GM23338 (cell line): ENCODE data around the gene NIPAL3. TPM values are rescaled to one million over a fixed set of nuclear protein-coding genes. Genes with fewer than 3 reads are reported as not detected.

ENCODE experiments used
- ATAC-seq: fragments of 200-7000 bp; cut with Tn5 transposase; 3 replicates; pipeline ENCODE4 v1.9.1; 2020
- DNase-seq: peaks from one replicate; pipeline ENCODE4 v3.0.0-alpha.2; 2015; ENCODE audit warnings: low spot score
- H2AFZ ChIP-seq: fragments of 200-600 bp; sonication (generic); 2 replicates; pipeline ENCODE4 v1.8.0; 2016; ENCODE audit warnings: antibody characterized with exemption, mild to moderate bottlenecking, moderate library complexity
- H3F3A ChIP-seq: fragments of 200-600 bp; sonication (generic); replicated peaks from 2 replicates; pipeline ENCODE4 v1.8.0; 2017; ENCODE audit warnings: antibody characterized with exemption, mixed run types, low read depth
- H3K27ac ChIP-seq: fragments of 200-600 bp; sonication (generic); 2 replicates; pipeline ENCODE4 v1.6.1; 2016; ENCODE audit warnings: low read depth
- H3K27me3 ChIP-seq: fragments of 200-600 bp; sonication (generic); 2 replicates; pipeline ENCODE4 v1.8.0; 2016; ENCODE audit warnings: mild to moderate bottlenecking, mixed run types, moderate library complexity; ENCODE audit not compliant: insufficient read depth
- H3K36me3 ChIP-seq: fragments of 200-600 bp; sonication (generic); 2 replicates; pipeline ENCODE4 v1.8.0; 2016; ENCODE audit warnings: mild to moderate bottlenecking; ENCODE audit not compliant: insufficient read depth
- H3K4me1 ChIP-seq: fragments of 200-600 bp; sonication (generic); 2 replicates; pipeline ENCODE4 v1.8.0; 2016; ENCODE audit warnings: mild to moderate bottlenecking, moderate library complexity; ENCODE audit not compliant: insufficient read depth
- H3K4me2 ChIP-seq: fragments of 200-600 bp; sonication (generic); 2 replicates; pipeline ENCODE4 v1.7.1; 2017; ENCODE audit warnings: mixed run types
- H3K4me3 ChIP-seq: fragments of 200-600 bp; sonication (generic); 2 replicates; pipeline ENCODE4 v1.6.1; 2016; ENCODE audit warnings: mixed run types
- H3K79me2 ChIP-seq: fragments of 200-600 bp; sonication (generic); replicated peaks from 2 replicates; pipeline ENCODE4 v1.8.0; 2017; ENCODE audit warnings: mild to moderate bottlenecking; ENCODE audit not compliant: insufficient read depth
- H3K9me2 ChIP-seq: fragments of 200-600 bp; sonication (generic); 2 replicates; pipeline ENCODE4 v1.8.0; 2017; ENCODE audit not compliant: insufficient read depth
- H4K20me1 ChIP-seq: fragments of 200-600 bp; sonication (generic); replicated peaks from 2 replicates; pipeline ENCODE4 v1.8.0; 2017; ENCODE audit warnings: mild to moderate bottlenecking; ENCODE audit not compliant: insufficient read depth
- H3K27ac Mint-ChIP-seq: 2 replicates; pipeline ENCODE4 v1.8.0; 2020; ENCODE audit warnings: inconsistent platforms, mild to moderate bottlenecking, moderate library complexity, mixed read lengths
- H3K27me3 Mint-ChIP-seq: 3 replicates; pipeline ENCODE4 v1.8.0; 2022; ENCODE audit warnings: low read depth, mild to moderate bottlenecking, moderate library complexity, mixed read lengths, inconsistent platforms; ENCODE audit not compliant: insufficient read depth, poor library complexity
- H3K36me3 Mint-ChIP-seq: 3 replicates; pipeline ENCODE4 v1.8.0; 2021; ENCODE audit warnings: low read depth, mild to moderate bottlenecking, inconsistent platforms, moderate library complexity, mixed read lengths
- H3K4me1 Mint-ChIP-seq: 3 replicates; pipeline ENCODE4 v1.8.0; 2020; ENCODE audit warnings: mild to moderate bottlenecking, inconsistent platforms, mixed read lengths
- H3K4me3 Mint-ChIP-seq: 3 replicates; pipeline ENCODE4 v1.8.0; 2021; ENCODE audit warnings: moderate library complexity, mild to moderate bottlenecking, inconsistent platforms, mixed read lengths
- H3K9me3 Mint-ChIP-seq: 3 replicates; pipeline ENCODE4 v1.8.0; 2020; ENCODE audit warnings: moderate library complexity, mild to moderate bottlenecking, inconsistent platforms, mixed read lengths
- CREB1 ChIP-seq: fragments of 250-450 bp; sonication (Bioruptor Pico); IDR thresholded peaks from 2 replicates; pipeline ENCODE4 v1.5.0; 2020; ENCODE audit warnings: low read depth, mild to moderate bottlenecking, moderate library complexity
- EZH2phosphoT487 ChIP-seq: fragments of 200-600 bp; sonication (generic); IDR thresholded peaks from one replicate; pipeline ENCODE4 v1.8.1; 2018; ENCODE audit warnings: antibody characterized with exemption; ENCODE audit not compliant: unreplicated experiment
- JUNB ChIP-seq: IDR thresholded peaks from one replicate; pipeline ENCODE4 v1.6.1; 2016; ENCODE audit warnings: antibody characterized with exemption; ENCODE audit not compliant: unreplicated experiment
- NANOG ChIP-seq: IDR thresholded peaks from 2 replicates; pipeline ENCODE4 v1.6.1; 2016; ENCODE audit warnings: antibody characterized with exemption, borderline replicate concordance
- POLR2AphosphoS5 ChIP-seq: IDR thresholded peaks from 2 replicates; pipeline ENCODE4 v1.6.1; 2016; ENCODE audit warnings: antibody characterized with exemption, low read depth
- STAT1 ChIP-seq: IDR thresholded peaks from one replicate; pipeline ENCODE4 v1.6.1; 2016; ENCODE audit warnings: antibody characterized with exemption; ENCODE audit not compliant: unreplicated experiment
- ZNF114 ChIP-seq: fragments of 250-450 bp; sonication (Bioruptor Pico); IDR thresholded peaks from 2 replicates; pipeline ENCODE4 v1.5.0; 2020; ENCODE audit warnings: mild to moderate bottlenecking, moderate library complexity
- ZNF331 ChIP-seq: fragments of 250-450 bp; sonication (Bioruptor Pico); IDR thresholded peaks from 2 replicates; pipeline ENCODE4 v1.5.0; 2020; ENCODE audit warnings: low read depth, mild to moderate bottlenecking, moderate library complexity
- polyA plus RNA-seq: library from polyadenylated mRNA; unstranded; fragments of >200 nt; fragmentation: Nextera tagmentation; extraction: Ambion mirVana; gene quantifications from 2 replicates; pipeline ENCODE4 v1.2.1, GENCODE V29; 2016
- total RNA-seq: library from RNA; depleted of rRNA; stranded (reverse); fragments of >200 nt; shearing (Covaris generic); gene quantifications from 2 replicates; pipeline ENCODE4 v1.2.3, GENCODE V29; 2014
- TF ChIP-seq, protein P1 (sequence below): IDR thresholded peaks from 2 replicates; pipeline ENCODE4 v1.6.1; 2016; ENCODE audit warnings: antibody characterized with exemption
- TF ChIP-seq, protein P2 (sequence below), 2 experiments: fragments of 200-600 bp in 1 of 2; sonication (generic) in 1 of 2; conservative IDR thresholded peaks; 2 replicates each; pipeline versions ENCODE4 v1.5.1 to v1.6.1; 2016 to 2017; ENCODE audit warnings: antibody characterized with exemption in 2 of 2, low read depth in 2 of 2, mild to moderate bottlenecking in 2 of 2, moderate library complexity in 1 of 2

NIPAL3 gene
- total and polyA plus RNA-seq, 2 experiments from 2014 or later = 5.5 to 9.6 TPM

DNA sequence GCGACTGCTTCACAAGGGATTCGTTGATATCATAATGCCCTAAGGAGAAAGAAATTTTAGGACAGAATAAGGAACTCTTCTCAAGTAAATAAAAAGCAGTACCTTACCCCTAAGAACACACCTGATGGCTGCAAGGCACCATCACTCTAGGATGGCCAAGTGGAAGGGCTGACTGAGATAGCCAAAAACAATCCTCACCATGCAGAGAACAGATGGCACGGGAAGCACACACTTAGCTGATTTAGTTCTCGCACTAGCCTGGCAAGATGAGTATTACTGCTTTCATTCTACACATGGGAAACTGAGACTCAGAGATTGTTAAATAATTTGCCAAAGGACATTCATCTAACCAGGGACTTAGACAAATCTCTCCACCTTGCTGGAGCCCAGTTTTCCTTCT, 45.8 kb upstream of the NIPAL3 start:
- no peaks in the 10 kb centered on the region for H3K27me3 ChIP-seq
- DNase-seq (no peak), ATAC-seq (no peak)
- Mint-ChIP-seq H3K4me3 (no peak overlapping the region), H3K9me3 (no peaks in the 10 kb centered on the region), H3K27me3 (peaks cover 7% of the 10 kb centered on the region), H3K4me1 (peaks cover 5% of the 10 kb centered on the region; the same call in 2 of the 3 replicates), H3K27ac (no peak overlapping the region), H3K36me3 (no peaks in the 10 kb centered on the region)
- no peaks in the 10 kb centered on the region for H3F3A ChIP-seq
- H2AFZ ChIP-seq = no peak overlapping the region
- H4K20me1 ChIP-seq = no peaks in the 10 kb centered on the region
- no peaks in the 10 kb centered on the region for H3K4me1 ChIP-seq
- no peak for TF ChIP-seq STAT1
- no peak for TF ChIP-seq NANOG
- no peak for TF ChIP-seq CREB1 (CRISPR knock-in tag)
- no peak for TF ChIP-seq ZNF331 (CRISPR knock-in tag)
- no peak for TF ChIP-seq ZNF114 (CRISPR knock-in tag)
- TF ChIP-seq, protein P1, sequence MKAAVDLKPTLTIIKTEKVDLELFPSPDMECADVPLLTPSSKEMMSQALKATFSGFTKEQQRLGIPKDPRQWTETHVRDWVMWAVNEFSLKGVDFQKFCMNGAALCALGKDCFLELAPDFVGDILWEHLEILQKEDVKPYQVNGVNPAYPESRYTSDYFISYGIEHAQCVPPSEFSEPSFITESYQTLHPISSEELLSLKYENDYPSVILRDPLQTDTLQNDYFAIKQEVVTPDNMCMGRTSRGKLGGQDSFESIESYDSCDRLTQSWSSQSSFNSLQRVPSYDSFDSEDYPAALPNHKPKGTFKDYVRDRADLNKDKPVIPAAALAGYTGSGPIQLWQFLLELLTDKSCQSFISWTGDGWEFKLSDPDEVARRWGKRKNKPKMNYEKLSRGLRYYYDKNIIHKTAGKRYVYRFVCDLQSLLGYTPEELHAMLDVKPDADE = no peak
- TF ChIP-seq JUNB = no peak
- TF ChIP-seq POLR2AphosphoS5 = no peak
- H3K9me2 ChIP-seq = no peaks in the 10 kb centered on the region
- no peak overlapping the region for H3K4me2 ChIP-seq
- H3K36me3 ChIP-seq = no peaks in the 10 kb centered on the region
- no peak overlapping the region for H3K27ac ChIP-seq
- H3K79me2 ChIP-seq = no peaks in the 10 kb centered on the region
- no peak overlapping the region for H3K4me3 ChIP-seq

DNA sequence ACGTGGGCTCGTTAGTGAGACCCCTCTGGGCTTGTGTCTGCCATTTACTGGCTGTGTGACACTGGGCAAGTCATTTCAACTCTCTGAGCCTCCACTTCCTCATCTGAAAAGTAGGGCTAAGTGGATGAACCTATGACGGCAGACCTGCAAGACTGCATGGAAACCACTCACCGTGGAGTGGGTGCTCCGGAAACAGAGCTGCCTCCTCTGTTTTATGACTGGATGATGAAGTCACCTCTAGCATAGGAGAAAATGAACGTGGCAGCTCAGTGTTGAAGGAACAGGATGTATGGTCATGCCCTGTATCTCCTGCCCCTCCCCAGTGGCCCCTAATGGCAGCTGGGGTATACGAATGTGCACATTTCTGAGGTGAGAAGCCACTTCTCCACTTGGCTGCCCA, 42.6 kb upstream of the NIPAL3 start:
- Mint-ChIP-seq H3K27me3 (peaks cover 5% of the 10 kb centered on the region), H3K27ac (no peak overlapping the region; the same call in 1 of the 2 replicates), H3K4me3 (no peak overlapping the region), H3K9me3 (no peaks in the 10 kb centered on the region), H3K36me3 (no peaks in the 10 kb centered on the region), H3K4me1 (peaks cover 19% of the 10 kb centered on the region)
- H3K79me2 ChIP-seq = no peaks in the 10 kb centered on the region
- H3K4me1 ChIP-seq = no peaks in the 10 kb centered on the region
- no peak for TF ChIP-seq NANOG
- TF ChIP-seq ZNF114 (CRISPR knock-in tag) = no peak
- TF ChIP-seq JUNB = no peak
- TF ChIP-seq ZNF331 (CRISPR knock-in tag) = no peak
- TF ChIP-seq, protein P2, sequence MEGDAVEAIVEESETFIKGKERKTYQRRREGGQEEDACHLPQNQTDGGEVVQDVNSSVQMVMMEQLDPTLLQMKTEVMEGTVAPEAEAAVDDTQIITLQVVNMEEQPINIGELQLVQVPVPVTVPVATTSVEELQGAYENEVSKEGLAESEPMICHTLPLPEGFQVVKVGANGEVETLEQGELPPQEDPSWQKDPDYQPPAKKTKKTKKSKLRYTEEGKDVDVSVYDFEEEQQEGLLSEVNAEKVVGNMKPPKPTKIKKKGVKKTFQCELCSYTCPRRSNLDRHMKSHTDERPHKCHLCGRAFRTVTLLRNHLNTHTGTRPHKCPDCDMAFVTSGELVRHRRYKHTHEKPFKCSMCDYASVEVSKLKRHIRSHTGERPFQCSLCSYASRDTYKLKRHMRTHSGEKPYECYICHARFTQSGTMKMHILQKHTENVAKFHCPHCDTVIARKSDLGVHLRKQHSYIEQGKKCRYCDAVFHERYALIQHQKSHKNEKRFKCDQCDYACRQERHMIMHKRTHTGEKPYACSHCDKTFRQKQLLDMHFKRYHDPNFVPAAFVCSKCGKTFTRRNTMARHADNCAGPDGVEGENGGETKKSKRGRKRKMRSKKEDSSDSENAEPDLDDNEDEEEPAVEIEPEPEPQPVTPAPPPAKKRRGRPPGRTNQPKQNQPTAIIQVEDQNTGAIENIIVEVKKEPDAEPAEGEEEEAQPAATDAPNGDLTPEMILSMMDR (conservative IDR thresholded peaks at IDR 0.05; ENCODE audit: low read depth in 2 of 2) = no peak
- no peak for TF ChIP-seq EZH2phosphoT487
- no peak overlapping the region for H3K4me3 ChIP-seq
- ATAC-seq (no peak), DNase-seq (no peak)
- no peaks in the 10 kb centered on the region for H3K36me3 ChIP-seq
- H3K27me3 ChIP-seq = no peaks in the 10 kb centered on the region
- H2AFZ ChIP-seq = no peak overlapping the region
- H3K9me2 ChIP-seq = no peaks in the 10 kb centered on the region
- no peaks in the 10 kb centered on the region for H3F3A ChIP-seq
- H4K20me1 ChIP-seq = no peaks in the 10 kb centered on the region
- no peak overlapping the region for H3K4me2 ChIP-seq
- no peak overlapping the region for H3K27ac ChIP-seq
